ENCODE data around the gene FAM151B. TPM values are rescaled to one million over a fixed set of nuclear protein-coding genes. Genes with fewer than 3 reads are reported as not detected.

FAM151B gene
- total RNA-seq, 1 donor from 2014 or later: 2.1 TPM

DNA sequence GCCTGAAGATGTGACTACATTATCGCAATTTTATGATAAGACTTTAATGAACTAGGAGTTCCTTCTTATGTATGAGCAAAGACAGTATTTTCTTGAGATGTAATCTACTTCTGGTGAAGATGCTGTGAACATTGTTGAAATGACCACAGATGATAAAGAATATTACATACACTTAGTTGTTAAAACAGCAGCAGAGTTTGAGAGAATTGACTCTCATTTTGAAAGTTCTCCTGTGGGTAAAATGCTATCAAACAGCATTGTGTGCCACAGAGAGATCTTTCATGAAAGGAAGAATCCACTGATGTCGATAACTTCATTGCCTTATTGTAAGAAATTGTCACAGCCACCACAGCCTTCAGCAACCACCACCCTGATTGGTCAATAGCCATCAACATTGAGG is 8.0 kb downstream of the FAM151B start:
- no peak for DNase-seq (ENCODE audit: low spot score)
- intact Hi-C loops (cut with DNase I): no loop called here

DNA sequence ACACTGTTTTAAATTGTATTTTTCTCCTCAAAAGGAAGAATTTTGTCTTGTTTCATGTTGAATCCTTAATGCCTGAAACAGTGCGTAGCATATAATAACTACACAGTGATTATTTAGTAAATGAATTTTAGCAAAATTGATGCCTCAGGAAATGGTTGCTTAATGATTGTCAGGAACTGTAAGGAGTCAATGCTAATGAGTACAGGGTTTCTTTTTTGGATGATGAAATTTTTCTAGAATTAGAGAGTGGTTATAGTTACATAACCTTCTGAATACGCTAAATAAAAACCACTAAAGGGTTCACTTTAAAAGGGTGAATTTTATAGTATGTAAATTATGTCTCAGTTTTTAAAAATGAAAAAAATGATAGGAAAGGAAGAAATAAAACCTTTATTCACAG is 14.9 kb downstream of the FAM151B start:
- DNase-seq (ENCODE audit: low spot score): no peak
- intact Hi-C loops (cut with DNase I): no loop called here

DNA sequence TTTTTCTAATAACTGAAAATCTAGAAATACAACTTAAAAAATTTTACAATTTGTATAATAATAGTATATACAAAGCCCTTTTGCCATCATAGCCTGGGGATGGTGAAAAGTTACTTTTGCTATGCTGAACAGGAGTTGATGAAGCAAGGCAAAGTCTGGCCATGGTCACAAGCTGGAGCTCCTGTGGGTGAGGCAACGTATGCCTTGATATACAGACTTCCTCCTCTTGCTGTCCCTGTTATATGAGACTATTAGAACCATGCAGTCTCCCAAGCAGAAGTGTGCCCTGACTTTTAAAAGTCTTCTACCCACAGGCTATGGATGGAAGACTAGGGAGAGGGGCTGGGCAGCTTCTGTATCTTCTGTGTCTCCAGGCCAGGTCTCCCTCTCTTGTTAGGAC is 15.7 kb downstream of the FAM151B start:
- intact Hi-C loops (cut with DNase I): no loop called here
- DNase-seq (ENCODE audit: low spot score): no peak

DNA sequence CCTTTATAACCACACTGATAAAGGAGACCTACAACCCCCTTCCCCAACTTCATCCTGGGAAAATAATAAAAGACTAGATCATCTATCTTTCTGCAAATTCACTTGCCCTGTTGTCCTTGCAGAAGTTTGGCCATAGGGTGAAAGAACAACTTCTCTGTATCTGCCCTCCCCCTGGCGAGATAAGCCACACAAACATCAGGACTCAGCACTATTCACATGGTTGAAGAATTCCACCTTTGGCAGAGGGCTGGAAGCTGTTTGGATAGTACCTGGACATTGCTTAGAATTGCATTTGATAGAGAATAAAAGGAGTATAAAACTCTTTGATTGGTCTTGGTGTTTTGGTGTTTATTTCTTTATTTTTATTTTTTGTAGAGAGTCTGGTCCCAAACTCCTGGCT is 16.9 kb downstream of the FAM151B start:
- no peak for DNase-seq (ENCODE audit: low spot score)
- intact Hi-C loops (cut with DNase I): no loop called here

DNA sequence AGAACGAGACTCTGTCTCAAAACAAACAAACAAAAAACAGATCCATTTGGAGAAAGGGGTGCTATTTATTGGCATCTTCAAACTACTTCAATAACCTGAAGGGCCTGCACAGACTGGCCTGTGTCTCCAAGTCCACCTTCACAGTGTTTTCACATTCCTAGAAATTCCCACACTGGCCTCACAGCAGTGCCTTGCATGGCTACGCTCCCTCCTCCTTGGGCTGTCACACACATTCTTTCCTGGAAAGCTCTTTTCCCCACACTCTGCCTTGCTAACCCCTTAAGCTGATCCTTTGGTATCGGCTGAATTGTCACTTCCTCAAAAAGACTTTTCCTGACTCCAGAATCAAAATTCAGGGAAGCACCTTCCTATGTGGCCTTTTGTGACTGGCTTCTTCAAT is 19.8 kb downstream of the FAM151B start:
- DNase-seq (ENCODE audit: low spot score): no peak
- intact Hi-C loops (cut with DNase I): no loop called here

DNA sequence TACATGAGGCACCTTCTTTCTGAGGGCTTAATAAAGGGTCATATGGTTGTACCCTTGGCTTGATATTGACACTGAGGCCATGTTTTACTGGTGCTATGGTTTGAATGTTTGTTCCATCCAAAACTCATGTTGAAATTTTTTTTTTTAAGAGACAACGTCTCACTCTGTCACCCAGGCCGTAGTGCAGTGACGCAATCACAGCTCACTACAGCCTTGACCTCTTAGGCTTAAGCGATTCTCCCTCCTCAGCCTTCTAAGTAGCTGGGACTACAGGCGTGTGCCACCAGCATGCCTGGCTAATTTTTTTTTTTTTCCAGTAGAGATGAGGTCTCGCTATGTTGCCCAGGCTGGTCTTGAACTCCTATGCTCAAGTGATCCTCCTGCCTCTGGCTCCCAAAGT is 20.9 kb downstream of the FAM151B start:
- intact Hi-C loops (cut with DNase I): no loop called here
- DNase-seq (ENCODE audit: low spot score): no peak

DNA sequence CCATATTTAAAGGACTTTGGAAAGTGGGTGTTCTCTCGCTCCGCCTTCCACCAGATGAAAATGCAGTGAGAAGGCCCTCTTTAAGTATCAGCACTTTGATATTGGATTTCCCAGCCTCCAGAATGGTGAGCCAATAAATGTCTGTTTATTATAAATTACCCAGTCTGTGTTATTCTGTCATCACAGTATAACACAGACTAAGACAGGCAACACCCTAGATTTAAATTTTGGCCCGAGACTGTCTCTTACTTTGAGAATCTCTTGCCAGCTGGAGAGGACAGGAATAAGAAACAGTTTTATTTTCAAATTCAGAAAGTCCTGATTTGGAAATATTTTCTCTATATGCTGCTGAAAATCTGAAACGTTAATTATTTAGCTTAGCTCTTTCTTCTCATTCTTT is 21.5 kb downstream of the FAM151B start:
- no peak for DNase-seq (ENCODE audit: low spot score)
- intact Hi-C loops (cut with DNase I): no loop called here

DNA sequence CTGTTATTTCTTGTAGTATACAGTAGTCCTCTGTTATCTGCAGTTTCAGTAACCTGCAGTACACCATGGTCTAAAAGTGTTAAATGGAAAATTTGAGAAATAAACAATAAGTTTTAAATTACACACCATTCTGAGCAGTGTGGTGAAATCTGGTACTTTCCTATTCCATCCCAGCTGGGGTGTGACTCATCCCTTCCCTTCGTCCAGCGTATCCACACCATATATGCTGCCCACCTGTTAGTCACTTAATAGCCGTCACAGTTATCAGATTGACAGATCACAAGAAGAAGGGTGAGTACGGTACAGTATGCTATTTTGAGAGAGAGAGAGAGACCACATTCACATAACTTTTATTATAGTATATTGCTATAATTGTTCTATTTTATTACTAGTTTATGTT is 28.9 kb downstream of the FAM151B start:
- intact Hi-C loops (cut with DNase I): no loop called here
- no peak for DNase-seq (ENCODE audit: low spot score)

DNA sequence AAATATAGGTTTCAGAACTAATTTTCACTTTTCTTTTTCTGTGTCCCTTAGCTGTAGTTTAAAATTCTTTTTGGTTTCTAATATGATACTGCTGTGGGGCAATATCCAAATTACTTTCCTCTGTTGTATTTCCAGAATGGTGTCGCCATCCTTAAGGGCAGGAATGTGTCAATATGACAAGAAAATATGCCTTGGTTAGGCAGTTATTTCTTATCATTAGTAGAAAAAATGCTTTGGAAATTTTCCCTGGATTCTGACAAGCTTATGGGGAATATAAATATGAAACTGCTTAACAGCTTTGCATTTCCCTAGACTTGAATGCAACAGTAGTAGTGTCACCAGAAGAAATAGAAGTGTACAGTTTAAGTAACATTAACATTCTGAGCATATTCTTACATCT is 52.8 kb downstream of the FAM151B start:
- no peak for DNase-seq (ENCODE audit: low spot score)
- intact Hi-C loops (cut with DNase I): no loop called here

DNA sequence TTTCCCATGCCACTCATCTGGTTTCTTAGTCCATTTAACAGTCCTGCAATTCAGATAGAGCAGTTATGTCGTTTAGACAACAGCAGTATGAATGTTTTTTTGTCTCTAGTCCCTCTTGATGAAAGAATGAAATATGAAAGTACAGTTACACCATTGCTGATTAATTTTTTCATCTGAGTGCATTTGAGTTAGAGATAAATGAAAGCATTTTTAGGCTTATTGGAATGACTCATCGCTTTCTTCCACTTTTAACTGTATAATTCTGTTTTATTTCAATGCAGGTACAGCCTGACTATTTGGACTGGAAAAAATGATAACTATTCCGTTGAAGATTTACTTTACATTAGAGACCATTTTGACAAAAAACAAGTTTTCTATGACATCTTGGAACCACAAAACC is 53.5 kb downstream of the FAM151B start:
- intact Hi-C loops (cut with DNase I): no loop called here
- no peak for DNase-seq (ENCODE audit: low spot score)

DNA sequence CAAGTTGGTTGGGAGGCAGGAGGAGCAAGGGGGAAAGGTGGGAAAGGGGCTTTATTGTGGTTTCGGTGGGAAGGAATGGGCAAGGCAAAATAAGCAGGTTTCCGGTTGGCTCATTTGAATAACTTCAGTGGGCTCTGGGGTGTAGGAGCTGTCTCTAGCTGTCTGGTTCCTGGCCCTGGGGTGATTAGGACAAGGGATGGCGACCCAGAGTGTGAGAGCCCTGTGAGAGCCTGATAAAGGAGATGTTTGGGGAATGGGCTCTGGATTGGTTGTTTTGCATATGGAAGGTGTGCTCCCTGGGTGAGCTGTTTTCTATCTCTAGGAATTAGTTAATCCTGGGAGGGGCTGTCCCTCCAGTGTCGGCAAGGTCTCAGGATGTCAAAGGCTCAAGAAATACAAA is 66.7 kb downstream of the FAM151B start:
- DNase-seq (ENCODE audit: low spot score): no peak
- intact Hi-C loops (cut with DNase I): no loop called here

DNA sequence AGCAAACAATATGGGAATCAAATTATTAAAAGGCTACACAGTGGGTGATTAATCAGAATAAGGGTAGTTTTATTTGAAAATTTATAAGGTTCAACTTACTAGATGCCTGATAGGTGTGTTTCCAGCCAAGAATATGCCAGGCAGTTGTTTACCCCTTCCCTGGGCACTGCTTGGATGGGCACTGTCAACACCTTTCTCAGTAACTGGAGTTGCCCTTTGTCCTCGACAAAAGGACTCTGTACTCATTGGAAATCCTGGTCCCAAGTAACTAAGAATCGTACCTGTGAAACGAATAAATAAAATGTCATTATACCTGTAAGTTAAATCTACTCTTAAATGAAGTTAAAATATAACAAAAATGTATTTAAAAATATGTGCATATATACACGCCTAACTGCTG is 67.2 kb downstream of the FAM151B start:
- no peak for DNase-seq (ENCODE audit: low spot score)
- intact Hi-C loops (cut with DNase I): no loop called here

DNA sequence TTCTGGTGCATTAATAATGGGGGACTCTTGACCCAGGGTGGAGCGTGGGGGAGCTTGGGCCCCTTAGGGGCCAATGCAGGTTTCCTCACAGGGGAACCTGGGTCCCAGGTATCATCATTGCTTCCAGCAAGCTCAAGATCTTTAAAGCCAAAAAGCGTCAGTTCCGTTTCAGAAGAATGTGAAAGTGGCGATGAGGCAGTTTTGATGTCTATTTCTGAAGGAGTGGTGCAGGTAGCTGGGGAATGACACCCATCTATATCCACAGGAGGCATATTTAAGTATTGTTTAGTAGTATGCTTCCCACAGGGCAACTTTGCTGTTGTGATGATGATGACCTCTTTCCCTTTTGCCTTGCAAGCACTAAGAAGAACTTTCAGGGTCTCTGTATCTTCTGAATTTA is 71.3 kb downstream of the FAM151B start:
- intact Hi-C loops (cut with DNase I): no loop called here
- DNase-seq (ENCODE audit: low spot score): no peak

DNA sequence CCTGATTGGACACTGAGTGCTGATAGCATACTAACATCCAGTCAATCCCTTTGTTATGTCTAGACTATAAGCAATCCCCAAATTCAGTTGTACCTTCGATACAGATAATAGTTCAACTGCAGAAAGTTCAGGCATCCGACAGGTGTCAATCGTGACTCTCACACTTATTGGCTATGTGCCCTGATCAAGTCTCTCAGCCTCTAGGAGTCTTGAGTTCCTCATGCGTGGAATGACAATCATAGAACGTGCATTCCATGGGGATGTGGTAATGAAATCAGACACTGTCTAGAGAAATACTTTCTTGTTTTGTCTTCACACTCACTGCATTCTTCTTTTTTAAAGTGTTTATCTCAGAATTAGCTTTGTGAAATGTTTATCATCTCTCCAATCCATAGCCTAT is 77.4 kb downstream of the FAM151B start:
- no peak for DNase-seq (ENCODE audit: low spot score)
- intact Hi-C loops (cut with DNase I): no loop called here

DNA sequence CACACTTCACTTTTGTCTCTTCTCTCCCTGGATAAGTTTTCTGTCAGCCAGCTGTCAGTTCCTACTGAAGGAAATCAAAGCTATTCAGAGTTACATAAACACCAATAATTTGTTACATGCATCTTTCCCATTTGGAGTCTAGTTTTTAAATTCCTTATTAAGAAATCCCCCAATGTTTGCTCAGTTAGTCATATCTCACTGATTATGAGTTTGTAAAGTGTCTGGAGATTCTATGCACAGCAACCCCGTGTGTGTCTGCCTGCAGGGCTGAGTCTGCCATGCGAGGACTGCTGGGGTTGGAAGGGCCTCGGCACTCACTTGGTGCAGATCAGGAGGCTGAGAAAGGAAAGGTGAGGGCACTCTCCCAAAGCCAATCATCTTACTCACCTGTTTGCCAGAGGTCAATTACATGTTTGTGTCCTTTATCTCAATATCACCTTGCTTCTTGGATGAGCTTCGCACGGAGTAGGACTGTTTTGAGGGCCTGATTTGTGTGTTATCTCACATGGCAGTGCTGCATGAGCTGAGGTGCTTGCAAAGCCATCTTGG is 78.9 kb downstream of the FAM151B start:
- intact Hi-C loops (cut with DNase I): no loop called here

DNA sequence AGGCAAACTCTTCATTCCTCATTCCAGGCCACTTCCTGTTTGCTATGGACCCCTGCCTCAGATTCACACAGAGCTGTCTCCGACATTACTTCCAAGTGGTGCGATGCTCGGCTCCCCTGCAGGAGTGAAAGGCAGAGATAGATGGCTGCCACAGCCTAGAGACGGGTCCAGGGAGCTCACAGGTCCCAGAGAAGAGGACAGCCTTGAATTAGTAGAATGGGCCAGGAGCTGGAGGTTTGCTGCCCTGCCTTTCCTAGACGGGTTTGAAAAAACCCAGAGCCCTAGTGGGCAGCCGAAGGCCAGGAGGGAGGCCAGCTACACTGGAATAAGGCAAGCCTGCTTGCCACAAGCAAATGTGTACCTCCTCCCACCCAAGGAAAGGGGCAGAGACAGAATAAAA is 80.4 kb downstream of the FAM151B start:
- DNase-seq (ENCODE audit: low spot score): no peak
- intact Hi-C loops (cut with DNase I): no loop called here

More for the DNA sequence above, 78.9 kb downstream of the FAM151B start:
- no peak for DNase-seq (ENCODE audit: low spot score)

DNA sequence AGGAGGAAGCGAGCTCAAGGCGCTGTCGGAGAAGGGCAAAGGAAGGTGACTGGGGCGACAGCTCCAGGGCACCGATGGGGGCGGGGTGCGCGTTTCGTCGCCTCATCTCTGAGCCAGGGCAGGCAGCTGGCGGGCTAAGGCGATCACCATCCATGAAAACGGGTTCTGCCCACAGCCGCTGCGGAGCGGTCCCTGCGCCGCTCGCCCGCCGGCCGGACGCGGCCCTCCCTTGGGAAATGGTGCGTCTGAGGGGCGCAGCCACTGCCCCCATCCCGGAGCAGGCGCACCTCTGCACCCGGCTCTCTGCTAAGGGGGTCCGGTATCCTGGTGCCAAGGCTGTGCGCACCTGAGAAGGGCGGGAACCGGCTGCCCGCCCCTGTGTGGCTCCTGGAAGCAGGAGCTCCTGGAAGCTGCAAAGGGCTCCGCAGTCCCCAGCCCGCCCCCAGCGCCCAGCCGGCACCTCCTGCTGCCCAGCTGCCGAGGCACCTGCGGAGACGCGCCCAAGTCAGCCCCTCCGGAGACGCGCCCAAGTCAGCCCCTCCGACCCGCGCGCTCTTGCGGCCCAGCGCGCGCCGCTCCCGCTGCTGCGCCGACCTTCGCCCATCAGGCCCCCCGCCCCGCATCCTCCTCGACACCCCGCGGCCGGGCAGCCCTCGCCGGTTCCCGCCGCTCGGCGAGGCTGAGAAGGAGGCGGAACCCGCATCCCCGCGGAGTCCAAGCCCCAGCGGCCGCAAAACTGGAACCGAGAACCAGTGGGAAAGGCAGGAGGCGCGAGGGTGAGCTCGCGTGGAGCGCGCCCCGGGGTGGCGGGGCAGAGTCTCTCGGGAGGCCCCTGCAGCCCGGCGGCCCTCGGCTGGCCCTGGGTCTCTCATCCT is 81.4 kb downstream of the FAM151B start:
- DNase-seq (ENCODE audit: low spot score): no peak
- intact Hi-C loops (cut with DNase I): no loop called here

DNA sequence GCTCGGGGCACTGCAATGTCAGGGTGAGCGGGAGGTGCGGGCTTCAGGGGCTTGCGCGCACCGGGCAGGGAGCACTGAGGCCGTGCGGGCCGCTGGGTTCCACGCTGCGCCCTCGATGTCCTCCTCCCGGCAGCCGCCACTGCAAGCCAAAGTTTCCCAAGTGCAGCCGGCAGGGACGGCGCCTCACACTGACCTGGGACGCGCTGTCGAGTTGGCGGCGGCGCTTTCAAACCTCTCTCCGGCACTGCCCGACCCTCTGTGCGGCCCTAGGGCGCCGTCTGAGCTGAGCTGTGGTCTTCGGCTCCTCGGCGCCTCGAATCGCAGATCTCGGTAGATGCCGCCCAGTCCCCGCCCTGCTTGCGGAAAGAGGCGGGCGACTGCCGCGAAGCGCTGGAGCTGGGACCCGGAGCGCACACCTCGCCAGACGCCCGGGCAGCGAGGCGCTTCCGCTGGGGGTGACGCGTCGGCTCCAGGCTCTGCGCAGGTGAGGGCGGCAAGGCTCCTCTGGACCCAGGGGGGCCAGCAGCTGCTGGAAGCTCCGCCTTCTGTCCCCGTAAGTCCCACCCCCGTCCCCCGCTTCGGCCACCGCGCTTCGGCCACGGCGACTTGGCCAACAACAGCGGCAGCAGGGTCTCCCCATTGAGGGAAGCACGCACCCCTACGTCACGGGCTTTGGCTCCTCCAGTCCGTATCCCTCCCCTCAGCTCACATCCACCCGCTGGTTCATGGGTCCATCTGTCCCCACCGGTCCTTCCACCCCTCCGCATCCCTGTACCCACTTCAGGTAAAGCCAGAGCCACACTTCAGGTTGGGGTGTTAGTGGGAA is 82.3 kb downstream of the FAM151B start, which contains the start of gene ANKRD34B:
Gene ANKRD34B, minus strand, starts transcription at position 320 of the 826 bp plus-strand sequence. CDS start 10,261 bp downstream, outside the sequence.
- intact Hi-C loops (cut with DNase I): no loop called here

DNA sequence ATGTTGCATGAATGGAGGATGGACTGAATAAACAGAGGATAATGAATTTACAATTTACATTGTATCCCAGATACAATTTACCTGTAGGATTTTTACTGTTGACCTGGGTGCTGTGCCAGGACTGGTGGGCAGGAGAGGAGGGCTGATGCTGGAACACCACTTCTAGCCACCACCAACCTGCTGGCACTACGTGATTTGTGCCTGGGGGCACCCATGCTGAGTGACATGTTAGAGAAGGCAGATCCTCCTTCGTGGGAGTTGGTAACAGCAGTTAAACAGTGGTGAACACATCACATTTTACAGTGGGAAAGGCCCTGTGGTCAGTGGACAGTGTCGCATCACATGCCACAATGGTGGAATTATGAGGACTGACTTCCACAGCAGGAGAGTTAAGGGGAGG is 85.2 kb downstream of the FAM151B start:
- DNase-seq (ENCODE audit: low spot score): no peak
- intact Hi-C loops (cut with DNase I): no loop called here

More for the DNA sequence above, 82.3 kb downstream of the FAM151B start, which contains the start of gene ANKRD34B:
- no peak for DNase-seq (ENCODE audit: low spot score)

DNA sequence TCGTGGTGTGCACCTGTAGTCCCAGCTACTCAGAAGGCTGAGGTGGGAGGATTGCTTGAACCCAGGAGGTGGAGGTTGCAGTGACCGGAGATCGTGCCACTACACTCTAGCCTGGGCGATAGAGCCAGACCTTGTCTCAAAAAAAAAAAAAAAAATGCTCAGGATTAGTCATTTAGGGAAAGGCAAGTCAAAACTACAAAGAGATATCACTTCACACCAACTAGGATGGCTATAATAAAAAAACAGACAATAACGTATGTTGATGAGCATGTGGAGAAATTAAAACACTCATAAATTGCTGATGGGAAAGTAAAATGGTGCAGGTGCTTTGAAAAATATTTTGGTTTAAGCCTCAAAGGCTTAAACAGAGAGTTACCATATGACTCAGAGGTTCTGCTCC is 88.5 kb downstream of the FAM151B start:
- intact Hi-C loops (cut with DNase I): no loop called here
- no peak for DNase-seq (ENCODE audit: low spot score)
